Stimulated activated CD8-positive, alpha-beta memory T cell treated with anti-CD3 and anti-CD28 coated beads, Interleukin-7, amount 100 ng/mL, for 1 hour (primary cell): Measurements from ENCODE around the gene TXNDC9.
"Not testable (repeated sequence)": the region's sequence is repeated elsewhere in the genome, so short reads cannot be mapped to it uniquely, and the experiment has no call there.

Source experiments
- DNase-seq, 2 donors: peaks; one replicate each; pipeline ENCODE4 v3.0.0-alpha.2; 2020; ENCODE audit warnings: low read depth in 2 of 2

Gene TXNDC9

GRCh38 chr2:99325384-99325783 lies 10.7 kb downstream of the TXNDC9 start:
- no peak for DNase-seq

- DNase-seq, result not testable (repeated sequence)
These were observed 18.3 kb downstream of the TXNDC9 start for GRCh38 chr2:99317873-99318200.

GRCh38 chr2:99317161-99317872 lies 18.8 kb downstream of the TXNDC9 start:
- no peak for DNase-seq

GRCh38 chr2:99301097-99301496 lies 35.0 kb downstream of the TXNDC9 start, which contains the start of gene LYG1:
Gene LYG1 (minus strand): TSS chr2:99301197. CDS start chr2:99295670, 5,527 bp downstream.
- DNase-seq, result not testable (repeated sequence)

- DNase-seq, result no peak
These were observed 36.6 kb downstream of the TXNDC9 start for GRCh38 chr2:99299580-99299979.

GRCh38 chr2:99297994-99298393 lies 38.1 kb downstream of the TXNDC9 start:
- no peak for DNase-seq

GRCh38 chr2:99285526-99285925 lies 50.6 kb downstream of the TXNDC9 start:
- DNase-seq, result no peak

- no peak for DNase-seq
These were observed 56.0 kb downstream of the TXNDC9 start for GRCh38 chr2:99279969-99280695.

- DNase-seq, result no peak
These were observed 57.3 kb downstream of the TXNDC9 start for GRCh38 chr2:99278793-99279291.

- DNase-seq, result not testable (repeated sequence)
These were observed 57.9 kb downstream of the TXNDC9 start for GRCh38 chr2:99278195-99278765.

GRCh38 chr2:99275882-99276281 lies 60.3 kb downstream of the TXNDC9 start:
- DNase-seq, result no peak
